Immature natural killer cell (primary cell): ENCODE results near the gene PLEKHA4. TPM values are rescaled to one million over a fixed set of nuclear protein-coding genes. Genes with fewer than 3 reads are reported as not detected.
A peak's percentile ranks its signal among the peaks of the same experiment; 100 is the strongest.
"Not testable (repeated sequence)": the region's sequence is repeated elsewhere in the genome, so short reads cannot be mapped to it uniquely, and the experiment has no call there.

ENCODE experiments used
- DNase-seq, 3 donors: peaks; one replicate each; pipeline ENCODE4 v3.0.0; 2022; ENCODE audit warnings: mixed read lengths in 1 of 3
- H3K27ac Mint-ChIP-seq, 6 donors: one replicate each; pipeline ENCODE4 v1.8.0; 2020; ENCODE audit warnings: mixed read lengths in 6 of 6, mild to moderate bottlenecking in 5 of 6, inconsistent platforms in 4 of 6, moderate library complexity in 3 of 6
- H3K27me3 Mint-ChIP-seq, 3 donors: one replicate each; pipeline ENCODE4 v1.8.0; 2020 to 2021; ENCODE audit warnings: low read depth in 3 of 3, mild to moderate bottlenecking in 3 of 3, mixed read lengths in 3 of 3, moderate library complexity in 3 of 3, inconsistent platforms in 1 of 3
- H3K36me3 Mint-ChIP-seq, 3 donors: one replicate each; pipeline ENCODE4 v1.8.0; 2020; ENCODE audit warnings: mixed read lengths in 3 of 3, inconsistent platforms in 2 of 3, mild to moderate bottlenecking in 2 of 3
- H3K4me1 Mint-ChIP-seq, 2 donors: one replicate each; pipeline ENCODE4 v1.8.0; 2020; ENCODE audit warnings: inconsistent platforms in 2 of 2, mild to moderate bottlenecking in 2 of 2, mixed read lengths in 2 of 2, moderate library complexity in 1 of 2
- H3K4me3 Mint-ChIP-seq, 5 donors: one replicate each; pipeline ENCODE4 v1.8.0; 2020; ENCODE audit warnings: mild to moderate bottlenecking in 5 of 5, mixed read lengths in 5 of 5, inconsistent platforms in 3 of 5, moderate library complexity in 3 of 5
- H3K9me3 Mint-ChIP-seq, 6 donors: one replicate each; pipeline ENCODE4 v1.8.0; 2020; ENCODE audit warnings: mild to moderate bottlenecking in 6 of 6, mixed read lengths in 6 of 6, inconsistent platforms in 4 of 6, moderate library complexity in 3 of 6
- polyA plus RNA-seq, 3 donors: library from polyadenylated mRNA; unstranded; fragments of 300-500 nt; fragmentation: Illumina TruSeq; gene quantifications; one replicate each; pipeline ENCODE4 v1.2.3, GENCODE V29; 2021

Gene PLEKHA4
- polyA plus RNA-seq, 3 donors from 2014 or later = 3.0 to 5.9 (median 4.8) TPM

DNA sequence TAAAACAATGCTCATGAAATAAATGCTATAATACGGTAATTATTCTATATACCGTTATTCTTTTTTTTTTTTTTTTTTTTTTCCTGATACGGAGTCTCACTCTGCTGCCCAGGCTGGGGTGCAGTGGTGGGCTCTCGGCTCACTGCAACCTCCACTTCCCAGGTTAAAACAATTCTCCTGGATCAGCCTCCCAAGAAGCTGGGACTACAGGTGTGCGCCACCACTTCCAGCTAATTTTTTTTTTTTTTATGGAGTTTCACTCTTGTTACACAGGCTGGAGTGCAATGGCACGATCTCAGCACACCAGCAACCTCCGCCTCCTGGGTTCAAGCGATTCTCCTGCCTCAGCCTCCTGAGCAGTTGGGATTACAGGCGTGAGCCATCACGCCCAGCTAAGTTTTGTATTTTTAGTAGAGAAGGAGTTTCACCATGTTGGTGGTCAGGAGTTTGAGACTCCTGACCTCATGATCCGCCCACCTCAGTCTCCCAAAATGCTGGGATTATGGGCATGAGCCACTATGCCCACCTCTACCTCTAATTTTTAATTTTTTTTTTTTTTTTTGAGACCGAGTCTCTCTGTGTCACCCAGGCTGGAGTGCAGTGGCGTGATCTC, 10.7 kb upstream of the PLEKHA4 start:
- no peak overlapping the region for H3K4me3 Mint-ChIP-seq
- peaks cover 12 to 45% (median 32%) of the 10 kb centered on the region in 3 donors for H3K27me3 Mint-ChIP-seq
- peak overlapping the region in 1 of 6 donors; percentile 25 for H3K27ac Mint-ChIP-seq
- no peak for DNase-seq
- H3K36me3 Mint-ChIP-seq = peaks cover 8 to 17% (median 13%) of the 10 kb centered on the region in 3 donors
- H3K9me3 Mint-ChIP-seq = no peaks in the 10 kb centered on the region
- peaks cover 21% of the 10 kb centered on the region in 2 donors for H3K4me1 Mint-ChIP-seq

- peak overlapping the region in 5 of 6 donors; percentile 12 to 72 (median 40) for H3K27ac Mint-ChIP-seq
- H3K27me3 Mint-ChIP-seq = peaks cover 17 to 52% (median 39%) of the 10 kb centered on the region in 3 donors
- H3K9me3 Mint-ChIP-seq = peaks cover 0 to 2% (median 0%) of the 10 kb centered on the region in 6 donors
- peak in 2 of 3 donors; percentile 28 to 32 for DNase-seq
- H3K4me1 Mint-ChIP-seq = peaks cover 28% of the 10 kb centered on the region in 2 donors
- peaks cover 13 to 20% (median 17%) of the 10 kb centered on the region in 3 donors for H3K36me3 Mint-ChIP-seq
- H3K4me3 Mint-ChIP-seq = no peak overlapping the region
Measured at GRCh38 chr19:48878196-48879024, 10.0 kb upstream of the PLEKHA4 start.

GRCh38 chr19:48877855-48878195, 9.4 kb upstream of the PLEKHA4 start:
- no peak overlapping the region for H3K4me3 Mint-ChIP-seq
- peaks cover 18 to 25% (median 18%) of the 10 kb centered on the region in 3 donors for H3K36me3 Mint-ChIP-seq
- H3K4me1 Mint-ChIP-seq = peaks cover 34% of the 10 kb centered on the region in 2 donors
- H3K27ac Mint-ChIP-seq = peak overlapping the region in 3 of 6 donors; percentile 34 to 72 (median 64)
- H3K9me3 Mint-ChIP-seq = peaks cover 0 to 2% (median 0%) of the 10 kb centered on the region in 6 donors
- peak in 2 of 3 donors; percentile 14 to 23 for DNase-seq
- peaks cover 19 to 58% (median 45%) of the 10 kb centered on the region in 3 donors for H3K27me3 Mint-ChIP-seq

GRCh38 chr19:48876043-48876981, 7.9 kb upstream of the PLEKHA4 start:
- H3K4me3 Mint-ChIP-seq = peak overlapping the region in 4 of 5 donors; percentile 11 to 53 (median 38)
- not testable (repeated sequence) for H3K9me3 Mint-ChIP-seq
- peak overlapping the region in 5 of 6 donors; percentile 72 to 99 (median 99) for H3K27ac Mint-ChIP-seq
- peaks cover 40 to 44% of the 10 kb centered on the region in 2 donors for H3K4me1 Mint-ChIP-seq
- H3K27me3 Mint-ChIP-seq = peaks cover 24 to 65% (median 52%) of the 10 kb centered on the region in 3 donors
- DNase-seq = peak; percentile 32 to 37 (median 35)
- peaks cover 18 to 25% (median 18%) of the 10 kb centered on the region in 3 donors for H3K36me3 Mint-ChIP-seq

GRCh38 chr19:48874303-48875135, 6.1 kb upstream of the PLEKHA4 start:
- Mint-ChIP-seq H3K27me3 (peaks cover 21 to 65% (median 54%) of the 10 kb centered on the region in 3 donors), H3K4me3 (peak overlapping the region; percentile 99 to 100 (median 99)), H3K9me3 (peaks cover 0 to 2% (median 0%) of the 10 kb centered on the region in 6 donors), H3K27ac (peak overlapping the region; percentile 99 to 100 (median 99)), H3K36me3 (peaks cover 18 to 25% (median 18%) of the 10 kb centered on the region in 3 donors), H3K4me1 (peaks cover 40 to 44% of the 10 kb centered on the region in 2 donors)
- peak in 2 of 3 donors; percentile 33 to 34 for DNase-seq

- Mint-ChIP-seq H3K9me3 (peaks cover 0 to 2% (median 0%) of the 10 kb centered on the region in 6 donors), H3K4me3 (peak overlapping the region; percentile 99 to 100 (median 99)), H3K36me3 (peaks cover 18 to 25% (median 18%) of the 10 kb centered on the region in 3 donors), H3K4me1 (peaks cover 40 to 44% of the 10 kb centered on the region in 2 donors), H3K27me3 (peaks cover 21 to 64% (median 49%) of the 10 kb centered on the region in 3 donors), H3K27ac (peak overlapping the region; percentile 99 to 100 (median 99))
- DNase-seq = peak in 2 of 3 donors; percentile 28 to 29
Measured at GRCh38 chr19:48873476-48874302, 5.3 kb upstream of the PLEKHA4 start.

DNA sequence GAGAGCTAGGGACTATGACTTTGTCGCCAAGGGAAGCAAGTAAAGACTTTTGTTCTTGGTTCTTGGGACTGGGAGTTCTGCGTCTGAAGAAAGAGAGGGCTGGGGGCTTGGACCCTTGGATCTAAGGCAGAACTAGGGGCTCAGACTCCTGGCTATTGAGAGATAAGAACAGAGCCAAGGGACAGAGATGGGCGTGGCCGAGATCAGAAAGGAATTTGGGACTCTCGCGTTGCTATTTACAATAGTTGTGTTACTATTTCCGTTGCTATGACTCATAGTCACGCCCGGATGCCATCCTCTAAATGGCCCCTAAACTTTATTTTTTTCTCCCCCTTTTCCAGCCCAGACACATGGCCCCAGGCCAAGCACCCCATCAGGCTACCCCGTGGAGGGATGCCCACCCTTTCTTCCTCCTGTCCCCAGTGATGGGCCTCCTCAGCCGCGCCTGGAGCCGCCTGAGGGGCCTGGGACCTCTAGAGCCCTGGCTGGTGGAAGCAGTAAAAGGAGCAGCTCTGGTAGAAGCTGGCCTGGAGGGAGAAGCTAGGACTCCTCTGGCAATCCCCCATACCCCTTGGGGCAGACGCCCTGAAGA, 4.6 kb upstream of the PLEKHA4 start:
- H3K9me3 Mint-ChIP-seq = peaks cover 0 to 2% (median 0%) of the 10 kb centered on the region in 6 donors
- peaks cover 18 to 23% (median 21%) of the 10 kb centered on the region in 3 donors for H3K36me3 Mint-ChIP-seq
- peak; percentile 79 to 86 (median 86) for DNase-seq
- H3K4me3 Mint-ChIP-seq = peak overlapping the region; percentile 99 to 100 (median 99)
- H3K27ac Mint-ChIP-seq = peak overlapping the region; percentile 99 to 100 (median 99)
- H3K4me1 Mint-ChIP-seq = peaks cover 40 to 44% of the 10 kb centered on the region in 2 donors
- peaks cover 24 to 57% (median 46%) of the 10 kb centered on the region in 3 donors for H3K27me3 Mint-ChIP-seq

DNA sequence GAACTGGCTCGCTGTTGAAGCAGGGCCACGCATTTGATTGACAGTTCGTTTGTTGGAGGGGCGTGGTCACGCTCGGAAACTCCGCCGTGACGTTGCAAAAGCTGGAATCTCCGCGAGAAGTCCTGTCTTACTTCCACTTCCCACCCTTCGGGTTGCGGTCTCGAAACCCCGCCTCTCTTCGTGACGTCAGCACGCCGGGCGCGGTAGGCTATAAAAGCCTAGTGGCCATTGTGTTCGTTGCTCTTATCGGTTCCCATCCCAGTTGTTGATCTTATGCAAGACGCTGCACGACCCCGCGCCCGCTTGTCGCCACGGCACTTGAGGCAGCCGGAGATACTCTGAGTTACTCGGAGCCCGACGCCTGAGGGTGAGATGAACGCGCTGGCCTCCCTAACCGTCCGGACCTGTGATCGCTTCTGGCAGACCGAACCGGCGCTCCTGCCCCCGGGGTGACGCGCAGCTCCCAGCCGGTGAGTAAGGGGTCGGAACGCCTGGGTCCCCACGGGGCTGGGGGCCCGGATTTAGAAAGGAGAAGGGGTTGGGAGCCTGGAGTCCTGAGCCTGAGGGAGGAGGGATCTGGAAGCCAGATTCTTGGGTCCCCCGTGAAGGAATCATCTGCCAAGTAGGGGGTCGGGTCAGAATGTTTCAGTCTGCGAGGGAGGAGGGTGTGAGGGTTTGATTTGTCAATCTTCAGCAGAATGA, 3.9 kb upstream of the PLEKHA4 start, which contains the start of gene PPP1R15A:
Gene PPP1R15A (plus strand): TSS at position 240 of the 702 bp plus-strand sequence. CDS start 813 bp downstream, outside the sequence.
- H3K4me3 Mint-ChIP-seq = peak within 1 kb of the TSS; percentile 99 to 100 (median 99)
- H3K4me1 Mint-ChIP-seq = peaks cover 40 to 44% of the 10 kb centered on the region in 2 donors
- H3K9me3 Mint-ChIP-seq = peaks cover 0 to 2% (median 0%) of the 10 kb centered on the region in 6 donors
- peaks cover 18 to 19% (median 18%) of the 10 kb centered on the region in 3 donors for H3K36me3 Mint-ChIP-seq
- peak; percentile 98 to 99 (median 98) for DNase-seq
- H3K27me3 Mint-ChIP-seq = peaks cover 24 to 52% (median 40%) of the 10 kb centered on the region in 3 donors
- H3K27ac Mint-ChIP-seq = peak within 1 kb of the TSS; percentile 99 to 100 (median 99)

DNA sequence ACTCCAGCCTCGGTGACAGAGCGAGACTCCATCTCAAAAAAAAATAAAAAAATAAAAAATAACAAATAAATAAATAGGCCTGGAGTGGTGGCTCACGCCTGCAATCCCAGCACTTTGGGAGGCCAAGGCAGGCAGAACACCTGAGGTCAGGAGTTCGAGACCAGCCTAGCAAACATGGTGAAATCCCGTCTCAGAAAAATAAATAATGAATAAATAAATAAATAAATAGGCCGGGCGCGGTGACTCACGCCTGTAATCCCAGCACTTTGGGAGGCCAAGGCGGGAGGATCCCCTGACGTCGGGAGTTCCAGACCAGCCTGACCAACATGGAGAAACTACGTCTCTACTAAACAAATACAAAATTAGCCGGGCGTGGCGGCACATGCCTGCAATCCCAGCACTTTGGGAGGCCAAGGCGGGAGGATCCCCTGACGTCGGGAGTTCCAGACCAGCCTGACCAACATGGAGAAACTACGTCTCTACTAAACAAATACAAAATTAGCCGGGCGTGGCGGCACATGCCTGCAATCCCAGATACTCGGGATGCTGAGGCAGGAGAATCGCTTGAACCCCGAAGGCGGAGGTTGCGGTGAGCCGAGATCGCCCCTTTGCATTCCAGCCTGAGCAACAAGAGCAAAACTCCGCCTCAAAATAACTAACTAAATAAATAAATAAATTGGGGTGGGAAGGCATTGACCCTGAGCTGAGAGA, 3.2 kb upstream of the PLEKHA4 start:
- Mint-ChIP-seq H3K4me3 (peak overlapping the region; percentile 99 to 100 (median 99)), H3K27me3 (peaks cover 28 to 51% (median 37%) of the 10 kb centered on the region in 3 donors), H3K36me3 (peaks cover 18 to 19% (median 18%) of the 10 kb centered on the region in 3 donors), H3K4me1 (peaks cover 40 to 44% of the 10 kb centered on the region in 2 donors), H3K27ac (peak overlapping the region; percentile 99 to 100 (median 99))
- not testable (repeated sequence) for DNase-seq, H3K9me3 Mint-ChIP-seq

DNA sequence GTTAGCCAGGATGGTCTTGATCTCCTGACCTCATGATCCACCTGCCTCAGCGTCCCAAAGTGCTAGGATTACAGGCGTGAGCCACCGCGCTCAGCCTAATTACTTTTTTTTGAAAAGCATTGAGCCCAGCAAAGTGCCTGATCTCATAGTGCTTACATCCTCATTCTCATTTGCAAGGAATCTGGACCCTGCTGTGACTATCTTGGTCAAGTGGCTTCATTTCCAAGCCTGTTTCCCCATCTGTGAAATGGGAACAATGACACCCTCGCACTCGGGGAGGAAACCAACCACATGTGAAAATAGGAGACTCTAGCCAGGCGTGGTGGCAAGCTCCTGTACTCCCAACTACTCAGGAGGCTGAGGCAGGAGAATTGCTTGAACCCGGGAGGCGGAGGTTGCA, 1.6 kb upstream of the PLEKHA4 start:
- peaks cover 24 to 40% (median 31%) of the 10 kb centered on the region in 3 donors for H3K27me3 Mint-ChIP-seq
- no peak for DNase-seq
- H3K36me3 Mint-ChIP-seq = peaks cover 10 to 14% (median 11%) of the 10 kb centered on the region in 3 donors
- H3K4me3 Mint-ChIP-seq = peak overlapping the region in 1 of 5 donors; percentile 12
- peaks cover 0 to 2% (median 0%) of the 10 kb centered on the region in 6 donors for H3K9me3 Mint-ChIP-seq
- H3K4me1 Mint-ChIP-seq = peaks cover 27 to 32% of the 10 kb centered on the region in 2 donors
- H3K27ac Mint-ChIP-seq = peak overlapping the region in 3 of 6 donors; percentile 26 to 46 (median 44)
